Breast epithelium (tissue), 3 donors: Measurements from ENCODE around the gene CLEC9A.

Source experiments
- CTCF ChIP-seq, 3 donors: fragments of 450-650 bp; IDR thresholded peaks; one replicate each; pipeline ENCODE4 v1.5.1; 2016 to 2017; ENCODE audit warnings: antibody characterized with exemption in 3 of 3, mild to moderate bottlenecking in 3 of 3, moderate library complexity in 3 of 3
- POLR2A ChIP-seq: fragments of 450-650 bp; IDR thresholded peaks from one replicate; pipeline ENCODE4 v1.6.1; 2016; ENCODE audit warnings: antibody characterized with exemption, mild to moderate bottlenecking, moderate library complexity
- POLR2AphosphoS5 ChIP-seq, 3 donors: sonication (generic); formaldehyde crosslinking; IDR thresholded peaks; one replicate each; pipeline ENCODE4 v1.6.1; 2017; ENCODE audit warnings: antibody characterized with exemption in 3 of 3

GRCh38 chr12:9999016-9999415 is 31.5 kb upstream of the CLEC9A start, which contains the start of gene CLEC1B:
- TF ChIP-seq CTCF (IDR thresholded peaks at IDR 0.05) (no peak), POLR2A (no peak), POLR2AphosphoS5 (IDR thresholded peaks at IDR 0.05) (no peak)
